Nephron (organoid): Measurements from ENCODE around the gene JAGN1.

Experiments
- H3K27ac Mint-ChIP-seq, 3 experiments: 2 replicates each; pipeline ENCODE4 v1.8.0; 2020; ENCODE audit warnings: mixed read lengths in 3 of 3, mild to moderate bottlenecking in 2 of 3, moderate library complexity in 1 of 3
- H3K27me3 Mint-ChIP-seq: 2 replicates; pipeline ENCODE4 v1.8.0; 2021; ENCODE audit warnings: low read depth, mild to moderate bottlenecking, moderate library complexity, mixed read lengths
- H3K36me3 Mint-ChIP-seq: 2 replicates; pipeline ENCODE4 v1.8.0; 2020; ENCODE audit warnings: low read depth, mixed read lengths
- H3K4me1 Mint-ChIP-seq: 2 replicates; pipeline ENCODE4 v1.8.0; 2020; ENCODE audit warnings: mixed read lengths
- H3K4me3 Mint-ChIP-seq, 3 experiments: 2 replicates each; pipeline ENCODE4 v1.8.0; 2020; ENCODE audit warnings: mild to moderate bottlenecking in 3 of 3, mixed read lengths in 3 of 3, moderate library complexity in 2 of 3
- H3K9me3 Mint-ChIP-seq: 2 replicates; pipeline ENCODE4 v1.8.0; 2020; ENCODE audit warnings: mixed read lengths
- TF ChIP-seq, protein P1 (sequence below), 3 experiments: fragments of 200-600 bp; sonication (generic); IDR thresholded peaks; one replicate each; pipeline ENCODE4 v1.5.0; 2021; ENCODE audit warnings: antibody characterized with exemption in 3 of 3; ENCODE audit not compliant: unreplicated experiment in 3 of 3

The JAGN1 gene

DNA sequence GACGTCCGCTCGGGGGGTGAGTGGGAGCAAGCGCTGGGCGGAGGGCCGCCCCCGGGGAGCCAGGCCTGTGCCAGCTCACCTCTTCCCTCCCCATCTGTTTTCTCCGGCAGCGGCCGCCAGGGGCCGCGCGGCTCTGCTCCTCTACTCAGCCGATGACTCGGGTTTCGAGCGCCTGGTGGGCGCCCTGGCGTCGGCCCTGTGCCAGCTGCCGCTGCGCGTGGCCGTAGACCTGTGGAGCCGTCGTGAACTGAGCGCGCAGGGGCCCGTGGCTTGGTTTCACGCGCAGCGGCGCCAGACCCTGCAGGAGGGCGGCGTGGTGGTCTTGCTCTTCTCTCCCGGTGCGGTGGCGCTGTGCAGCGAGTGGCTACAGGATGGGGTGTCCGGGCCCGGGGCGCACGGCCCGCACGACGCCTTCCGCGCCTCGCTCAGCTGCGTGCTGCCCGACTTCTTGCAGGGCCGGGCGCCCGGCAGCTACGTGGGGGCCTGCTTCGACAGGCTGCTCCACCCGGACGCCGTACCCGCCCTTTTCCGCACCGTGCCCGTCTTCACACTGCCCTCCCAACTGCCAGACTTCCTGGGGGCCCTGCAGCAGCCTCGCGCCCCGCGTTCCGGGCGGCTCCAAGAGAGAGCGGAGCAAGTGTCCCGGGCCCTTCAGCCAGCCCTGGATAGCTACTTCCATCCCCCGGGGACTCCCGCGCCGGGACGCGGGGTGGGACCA is 42.6 kb downstream of the JAGN1 start:
- Mint-ChIP-seq H3K9me3 (no peaks in the 10 kb centered on the region), H3K4me3 (peak overlapping the region; percentile 92 to 99 (median 94)), H3K27me3 (peaks cover 3% of the 10 kb centered on the region), H3K36me3 (peaks cover 20% of the 10 kb centered on the region), H3K27ac (peak overlapping the region in 2 of 3 experiments; percentile 85 to 96), H3K4me1 (peaks cover 12% of the 10 kb centered on the region)
- TF ChIP-seq, protein P1, sequence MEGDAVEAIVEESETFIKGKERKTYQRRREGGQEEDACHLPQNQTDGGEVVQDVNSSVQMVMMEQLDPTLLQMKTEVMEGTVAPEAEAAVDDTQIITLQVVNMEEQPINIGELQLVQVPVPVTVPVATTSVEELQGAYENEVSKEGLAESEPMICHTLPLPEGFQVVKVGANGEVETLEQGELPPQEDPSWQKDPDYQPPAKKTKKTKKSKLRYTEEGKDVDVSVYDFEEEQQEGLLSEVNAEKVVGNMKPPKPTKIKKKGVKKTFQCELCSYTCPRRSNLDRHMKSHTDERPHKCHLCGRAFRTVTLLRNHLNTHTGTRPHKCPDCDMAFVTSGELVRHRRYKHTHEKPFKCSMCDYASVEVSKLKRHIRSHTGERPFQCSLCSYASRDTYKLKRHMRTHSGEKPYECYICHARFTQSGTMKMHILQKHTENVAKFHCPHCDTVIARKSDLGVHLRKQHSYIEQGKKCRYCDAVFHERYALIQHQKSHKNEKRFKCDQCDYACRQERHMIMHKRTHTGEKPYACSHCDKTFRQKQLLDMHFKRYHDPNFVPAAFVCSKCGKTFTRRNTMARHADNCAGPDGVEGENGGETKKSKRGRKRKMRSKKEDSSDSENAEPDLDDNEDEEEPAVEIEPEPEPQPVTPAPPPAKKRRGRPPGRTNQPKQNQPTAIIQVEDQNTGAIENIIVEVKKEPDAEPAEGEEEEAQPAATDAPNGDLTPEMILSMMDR (IDR thresholded peaks at IDR 0.05; ENCODE audit: unreplicated experiment in 3 of 3) = peak; percentile 58 to 68 (median 64)

- H3K27me3 Mint-ChIP-seq = peaks cover 3% of the 10 kb centered on the region
- H3K9me3 Mint-ChIP-seq = no peaks in the 10 kb centered on the region
- peak within 1 kb of the TSS; percentile 70 to 96 (median 85) for H3K27ac Mint-ChIP-seq
Measured at GRCh38 chr3:9933561-9934234, 43.3 kb downstream of the JAGN1 start, which contains the start of gene CRELD1. CRELD1 (plus strand) TSS chr3:9933834; CDS start chr3:9934439, 605 bp downstream.

DNA sequence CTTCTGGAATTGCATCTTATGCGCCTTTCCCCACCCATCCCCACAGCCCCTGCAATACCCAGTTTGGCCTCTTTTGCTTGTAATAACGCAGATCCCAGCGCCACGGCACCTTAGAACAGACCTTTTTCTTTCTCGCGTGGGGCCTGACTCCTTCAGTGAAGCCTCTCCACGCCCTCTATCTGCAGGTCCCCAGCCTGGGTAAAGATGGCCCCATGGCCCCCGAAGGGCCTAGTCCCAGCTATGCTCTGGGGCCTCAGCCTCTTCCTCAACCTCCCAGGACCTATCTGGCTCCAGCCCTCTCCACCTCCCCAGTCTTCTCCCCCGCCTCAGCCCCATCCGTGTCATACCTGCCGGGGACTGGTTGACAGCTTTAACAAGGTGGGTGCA is 43.8 kb downstream of the JAGN1 start:
- H3K9me3 Mint-ChIP-seq = no peaks in the 10 kb centered on the region
- peaks cover 12% of the 10 kb centered on the region for H3K4me1 Mint-ChIP-seq
- H3K4me3 Mint-ChIP-seq = peak overlapping the region; percentile 92 to 99 (median 94)
- H3K27me3 Mint-ChIP-seq = peaks cover 3% of the 10 kb centered on the region
- TF ChIP-seq, protein P1 (IDR thresholded peaks at IDR 0.05; ENCODE audit: unreplicated experiment in 3 of 3) = peak; percentile 16 to 32 (median 18)
- H3K27ac Mint-ChIP-seq = peak overlapping the region; percentile 70 to 96 (median 85)
- H3K36me3 Mint-ChIP-seq = peaks cover 20% of the 10 kb centered on the region

More at GRCh38 chr3:9933561-9934234, 43.3 kb downstream of the JAGN1 start, which contains the start of gene CRELD1:
- Mint-ChIP-seq H3K4me3 (peak within 1 kb of the TSS; percentile 92 to 99 (median 94)), H3K4me1 (peaks cover 12% of the 10 kb centered on the region), H3K36me3 (peaks cover 20% of the 10 kb centered on the region)
- TF ChIP-seq, protein P1 (IDR thresholded peaks at IDR 0.05; ENCODE audit: unreplicated experiment in 3 of 3) = no peak

GRCh38 chr3:9934993-9935392 is 44.6 kb downstream of the JAGN1 start:
- TF ChIP-seq, protein P1 (IDR thresholded peaks at IDR 0.05; ENCODE audit: unreplicated experiment in 3 of 3) = no peak
- no peak overlapping the region for H3K27ac Mint-ChIP-seq
- H3K4me3 Mint-ChIP-seq = peak overlapping the region; percentile 92 to 99 (median 94)
- H3K4me1 Mint-ChIP-seq = peaks cover 12% of the 10 kb centered on the region
- H3K36me3 Mint-ChIP-seq = peaks cover 20% of the 10 kb centered on the region
- no peaks in the 10 kb centered on the region for H3K9me3 Mint-ChIP-seq
- peaks cover 3% of the 10 kb centered on the region for H3K27me3 Mint-ChIP-seq

- Mint-ChIP-seq H3K27ac (no peak overlapping the region), H3K36me3 (peaks cover 10% of the 10 kb centered on the region), H3K4me3 (peak overlapping the region in 1 of 3 experiments; percentile 35), H3K27me3 (peaks cover 3% of the 10 kb centered on the region), H3K4me1 (peaks cover 12% of the 10 kb centered on the region), H3K9me3 (no peaks in the 10 kb centered on the region)
- TF ChIP-seq, protein P1 (IDR thresholded peaks at IDR 0.05; ENCODE audit: unreplicated experiment in 3 of 3) = no peak
Measured at GRCh38 chr3:9935966-9936510, 45.6 kb downstream of the JAGN1 start.
